ENCODE results near the gene MAPKAP1.

The MAPKAP1 gene

GRCh38 chr9:125558453-125559092 is 148.4 kb downstream of the MAPKAP1 start:
- peak; percentile 28 for DNase-seq

- no peak for DNase-seq
These were observed 150.8 kb downstream of the MAPKAP1 start for GRCh38 chr9:125556046-125556721.

GRCh38 chr9:125554726-125555125 is 152.3 kb downstream of the MAPKAP1 start:
- no peak for DNase-seq

DNA sequence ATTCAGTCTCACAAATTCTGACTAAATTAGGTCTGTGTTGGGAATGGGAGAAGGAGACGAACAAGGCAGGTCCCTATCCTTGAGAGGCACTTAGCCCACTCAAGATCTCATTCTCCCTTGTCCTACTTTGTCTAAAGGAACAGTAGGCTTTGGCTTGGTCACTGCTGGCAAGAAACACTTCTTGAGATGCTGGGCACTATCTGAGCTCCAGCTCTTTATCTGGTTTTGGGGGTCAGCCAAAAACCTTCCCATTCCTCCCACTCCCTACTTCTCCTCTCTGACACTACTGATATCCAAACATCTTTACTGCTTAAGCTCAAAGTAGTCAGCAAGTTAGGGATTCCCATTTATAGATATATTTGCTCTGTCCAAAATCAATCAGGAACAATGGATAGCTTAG is 155.2 kb downstream of the MAPKAP1 start:
- no peak for DNase-seq

GRCh38 chr9:125549891-125550885 is 156.8 kb downstream of the MAPKAP1 start:
- no peak for DNase-seq

DNA sequence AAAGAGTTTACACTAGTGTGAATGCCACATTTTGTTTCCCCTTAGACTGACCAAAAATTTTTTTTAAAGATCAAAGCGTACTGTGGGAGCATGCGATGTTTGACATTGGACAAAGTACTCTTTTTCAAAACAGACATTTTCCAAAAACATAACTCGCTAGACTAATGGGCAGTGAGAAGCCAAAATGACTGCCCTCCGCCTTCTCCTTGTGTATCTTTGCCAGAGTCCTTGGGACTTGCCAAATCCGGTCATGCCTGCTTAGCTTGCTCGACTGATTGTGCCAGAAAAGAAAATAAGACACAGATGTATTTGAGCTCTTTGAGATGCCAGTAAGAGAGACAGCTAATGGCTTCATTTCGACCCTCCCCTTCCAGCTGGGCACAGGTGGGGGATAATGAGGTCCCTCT is 157.5 kb downstream of the MAPKAP1 start:
- peak; percentile 37 for DNase-seq

- DNase-seq, result no peak
These were observed 158.0 kb downstream of the MAPKAP1 start for GRCh38 chr9:125549039-125549438.

GRCh38 chr9:125548141-125548540 is 158.9 kb downstream of the MAPKAP1 start:
- DNase-seq, result no peak

DNA sequence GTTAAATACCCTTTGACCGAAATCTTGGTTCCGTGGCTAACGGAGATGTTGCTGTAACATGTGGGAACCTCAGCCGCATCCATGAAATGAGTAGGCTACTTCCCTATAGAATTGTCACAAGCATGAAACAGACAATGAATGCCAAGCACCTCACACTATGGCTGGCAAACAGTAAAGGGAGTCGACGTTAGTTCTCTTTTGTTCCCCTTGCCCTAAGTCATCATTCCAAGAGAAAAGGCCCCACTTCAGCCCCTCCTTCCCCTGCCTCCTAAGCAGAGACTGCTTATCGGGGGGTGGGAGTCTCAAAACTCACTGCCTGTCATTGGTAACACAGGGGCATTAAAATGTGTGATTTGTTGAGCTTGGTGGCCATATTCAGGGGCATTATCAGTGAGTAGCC is 159.6 kb downstream of the MAPKAP1 start:
- DNase-seq, result no peak

- DNase-seq, result no peak
These were observed 161.2 kb downstream of the MAPKAP1 start for GRCh38 chr9:125545845-125546244.

DNA sequence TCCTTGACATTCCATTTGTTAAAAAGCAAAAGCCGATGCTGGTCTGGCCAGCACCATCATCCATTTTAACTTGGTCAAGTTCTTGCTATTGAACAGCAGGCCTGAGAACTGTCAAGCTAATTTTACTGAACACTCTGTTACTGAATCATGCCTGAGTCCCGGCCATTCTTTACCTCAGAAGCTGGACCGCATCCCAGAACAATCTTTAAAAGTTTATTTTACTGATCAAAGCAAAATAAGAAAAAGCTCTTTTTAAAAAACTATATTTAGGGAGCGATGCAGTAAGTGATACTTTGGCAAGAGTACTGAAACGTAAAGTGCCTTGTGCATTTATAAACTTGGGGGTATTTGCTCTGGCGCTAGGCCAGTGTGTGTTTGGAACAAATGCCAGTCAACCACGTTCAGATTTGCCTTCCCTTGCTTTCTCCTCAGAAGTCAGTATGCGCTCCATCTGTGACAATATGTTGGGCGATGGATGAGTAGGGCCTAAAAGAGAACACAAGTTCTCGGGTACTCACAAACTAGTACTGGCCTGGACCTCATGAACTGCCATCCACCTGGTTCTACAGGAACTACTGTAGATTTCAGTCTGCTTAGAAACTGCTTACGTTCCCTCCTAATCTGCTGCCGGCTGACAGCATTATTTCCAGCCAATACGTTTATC is 161.9 kb downstream of the MAPKAP1 start:
- DNase-seq, result peak; percentile 68

DNA sequence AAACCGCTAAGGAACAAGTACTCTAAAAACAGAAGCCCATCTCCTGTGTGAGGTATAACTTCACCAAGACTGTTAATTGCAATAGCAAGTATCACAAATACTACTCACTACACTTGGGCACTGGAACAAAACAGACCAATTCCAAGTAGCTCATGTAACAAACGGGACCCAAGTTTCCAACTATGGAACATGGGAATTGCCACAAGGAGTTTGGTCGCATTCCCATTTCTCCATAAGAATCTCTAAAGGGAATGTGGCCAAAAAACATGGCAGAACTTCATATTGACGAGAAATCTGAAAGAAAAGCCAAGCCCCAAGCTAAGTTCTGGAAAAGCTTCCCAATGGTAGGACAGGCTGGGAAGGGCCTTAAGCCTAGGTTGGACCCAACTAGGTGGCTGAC is 162.5 kb downstream of the MAPKAP1 start:
- DNase-seq, result no peak

- DNase-seq, result no peak
These were observed 165.2 kb downstream of the MAPKAP1 start for GRCh38 chr9:125541840-125542243.

- DNase-seq, result no peak
These were observed 166.5 kb downstream of the MAPKAP1 start for GRCh38 chr9:125540497-125540896.

DNA sequence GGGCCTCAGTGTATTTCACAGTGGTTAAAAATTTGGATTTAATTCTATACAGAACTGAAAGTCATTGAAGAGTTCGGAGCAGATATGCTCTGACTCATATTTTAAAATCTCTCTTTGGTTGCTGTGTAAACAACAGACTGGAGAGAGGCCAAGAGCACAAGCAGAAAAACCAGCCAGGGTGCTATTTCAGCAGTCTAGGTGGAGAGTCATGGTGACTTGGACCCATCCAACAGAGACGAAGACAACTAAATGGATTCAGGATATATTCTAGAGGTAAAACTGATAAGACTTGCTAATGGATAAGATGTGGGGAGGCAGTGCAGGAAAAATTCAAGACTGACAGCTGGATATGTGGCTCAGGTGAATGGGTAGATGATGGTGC is 168.9 kb downstream of the MAPKAP1 start:
- DNase-seq, result peak; percentile 64

- DNase-seq, result no peak
These were observed 169.4 kb downstream of the MAPKAP1 start for GRCh38 chr9:125537442-125538091.

DNA sequence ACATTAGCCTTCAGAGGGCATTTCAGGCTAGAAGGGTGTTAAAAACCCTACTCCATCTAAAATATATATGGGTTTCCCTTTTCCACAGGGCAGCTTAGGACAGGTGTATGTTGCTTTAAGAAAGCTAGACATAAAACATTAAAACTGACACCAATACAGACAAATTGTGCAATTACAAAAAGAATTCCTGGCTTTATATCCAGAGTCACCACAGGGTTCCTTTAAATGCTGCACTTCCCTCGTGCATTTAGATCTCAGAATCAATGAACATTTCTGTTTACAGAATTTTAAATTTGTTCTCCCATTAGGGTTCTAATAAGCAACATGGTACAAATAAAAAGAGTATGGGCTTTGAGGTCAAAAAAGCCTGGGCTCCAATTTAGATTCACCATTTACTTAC is 170.2 kb downstream of the MAPKAP1 start:
- DNase-seq, result no peak

DNA sequence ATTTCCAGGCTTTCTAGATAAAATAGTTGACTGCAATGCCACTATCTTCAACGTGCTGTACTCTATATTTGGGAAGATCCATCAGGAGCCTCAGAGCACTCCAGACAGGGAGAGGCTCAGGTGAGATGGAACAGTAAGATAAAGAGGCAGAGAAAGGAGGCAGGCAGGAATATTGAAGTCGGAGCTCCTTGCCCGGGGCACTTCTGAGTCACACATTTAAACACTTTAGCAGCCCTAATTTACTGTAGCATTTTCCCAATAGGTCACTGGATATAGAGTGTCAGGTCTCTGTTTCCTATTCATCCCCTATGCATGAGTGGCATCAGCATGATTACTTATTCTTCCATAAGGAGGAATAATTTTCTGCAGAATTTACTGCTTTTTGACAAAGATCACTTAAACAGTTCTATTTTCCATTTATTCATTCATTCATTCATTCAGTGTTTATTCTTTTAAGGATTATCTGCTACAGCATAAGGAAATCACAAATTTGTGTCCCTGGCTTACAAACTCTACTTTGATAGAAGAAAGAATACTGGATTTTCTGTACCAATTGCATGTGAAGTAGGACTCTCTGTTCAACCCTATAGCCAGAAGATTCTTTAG is 170.7 kb downstream of the MAPKAP1 start:
- DNase-seq, result no peak

GRCh38 chr9:125534971-125535701 is 171.9 kb downstream of the MAPKAP1 start:
- no peak for DNase-seq

- no peak for DNase-seq
These were observed 174.0 kb downstream of the MAPKAP1 start for GRCh38 chr9:125532812-125533594.

Data from amniotic stem cell (primary cell).